ENCODE results near the gene ASIC4.

Gene ASIC4

DNA sequence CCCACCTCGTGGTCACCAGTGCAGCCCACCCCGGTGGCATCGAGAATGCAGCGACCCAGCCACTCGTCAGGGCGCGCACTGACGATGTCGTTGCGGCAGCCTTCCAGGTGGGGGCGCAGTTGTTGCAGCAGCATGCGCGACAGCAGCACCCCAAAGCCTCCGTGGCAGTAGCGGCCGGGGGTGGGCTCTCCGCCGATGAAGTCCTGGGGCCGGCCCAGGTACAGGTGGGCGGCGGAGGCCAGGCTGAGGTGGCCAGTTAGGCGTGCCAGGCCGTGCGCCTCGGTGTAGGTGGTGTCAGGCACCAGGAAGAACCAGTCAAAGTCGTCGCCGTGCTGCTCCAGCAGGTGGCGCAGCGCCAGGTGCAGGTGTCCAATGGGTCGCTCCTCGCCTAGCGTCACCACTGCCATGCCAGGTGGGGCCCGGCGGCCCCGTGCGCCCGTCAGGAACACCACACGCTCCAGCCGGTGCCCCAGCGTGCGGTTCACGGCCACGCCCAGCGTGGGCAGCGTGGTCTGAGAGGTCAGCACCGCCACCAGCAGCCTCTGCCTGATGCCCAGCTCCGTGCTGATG is 27.4 kb downstream of the ASIC4 start:
- H3K9ac ChIP-seq (ENCODE audit: low read length) = no peak overlapping the region
- peaks cover 23% of the 10 kb centered on the region for H3K4me1 ChIP-seq (ENCODE audit: insufficient read depth, low read length)
- H3K27me3 ChIP-seq (ENCODE audit: control insufficient read depth in 1 of 2, insufficient read depth in 2 of 2, low read length in 2 of 2) = no peaks in the 10 kb centered on the region
- peaks cover 15% of the 10 kb centered on the region for H3K36me3 ChIP-seq (ENCODE audit: insufficient read depth, low read length)
- H3K4me3 ChIP-seq (ENCODE audit: low read depth in 1 of 2, low read length in 2 of 2) = no peak overlapping the region
- H3K9me3 ChIP-seq (ENCODE audit: low read length) = no peaks in the 10 kb centered on the region
- no peak overlapping the region for H3K27ac ChIP-seq (ENCODE audit: low read depth, low read length)

DNA sequence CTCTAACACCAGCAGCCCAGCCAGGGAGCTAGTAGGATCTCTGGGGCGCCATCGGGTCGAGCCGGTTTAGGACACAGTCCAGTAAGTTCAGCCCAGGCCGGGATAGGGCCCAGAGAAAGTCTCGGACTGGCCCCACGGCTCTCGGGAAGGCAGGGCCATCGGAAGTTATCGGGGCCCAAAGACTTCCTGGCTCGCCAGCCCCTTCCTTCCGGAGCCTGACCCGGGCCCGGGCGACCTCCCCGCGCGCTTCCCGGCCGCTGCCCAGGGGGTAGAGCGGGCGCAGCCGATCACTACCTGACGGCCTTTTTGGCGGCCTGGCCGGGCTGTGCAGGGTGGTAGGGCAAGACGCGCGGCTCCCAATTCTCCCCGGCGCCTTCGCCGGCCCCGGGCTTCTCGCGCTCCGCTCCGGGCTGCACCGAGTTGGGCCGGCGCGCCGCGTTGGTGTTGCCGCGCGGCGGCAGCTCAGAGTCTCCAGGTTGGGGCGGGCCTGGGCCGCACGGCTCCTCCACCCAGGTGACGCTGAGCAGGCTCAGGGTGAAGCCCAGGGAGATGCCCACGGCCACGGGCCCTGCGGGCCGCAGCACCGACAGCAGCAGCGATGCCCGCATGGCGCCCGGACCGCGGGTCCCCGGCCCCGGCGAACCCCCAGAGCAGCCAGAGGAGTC is 28.8 kb downstream of the ASIC4 start:
- Histone ChIP-seq H3K27me3 (ENCODE audit: control insufficient read depth in 1 of 2, insufficient read depth in 2 of 2, low read length in 2 of 2) (no peaks in the 10 kb centered on the region), H3K27ac (ENCODE audit: low read depth, low read length) (peak overlapping the region; percentile 80), H3K36me3 (ENCODE audit: insufficient read depth, low read length) (peaks cover 15% of the 10 kb centered on the region), H3K4me1 (ENCODE audit: insufficient read depth, low read length) (peaks cover 23% of the 10 kb centered on the region), H3K9me3 (ENCODE audit: low read length) (no peaks in the 10 kb centered on the region), H3K9ac (ENCODE audit: low read length) (peak overlapping the region; percentile 61), H3K4me3 (ENCODE audit: low read depth in 1 of 2, low read length in 2 of 2) (peak overlapping the region; percentile 58 to 78)

DNA sequence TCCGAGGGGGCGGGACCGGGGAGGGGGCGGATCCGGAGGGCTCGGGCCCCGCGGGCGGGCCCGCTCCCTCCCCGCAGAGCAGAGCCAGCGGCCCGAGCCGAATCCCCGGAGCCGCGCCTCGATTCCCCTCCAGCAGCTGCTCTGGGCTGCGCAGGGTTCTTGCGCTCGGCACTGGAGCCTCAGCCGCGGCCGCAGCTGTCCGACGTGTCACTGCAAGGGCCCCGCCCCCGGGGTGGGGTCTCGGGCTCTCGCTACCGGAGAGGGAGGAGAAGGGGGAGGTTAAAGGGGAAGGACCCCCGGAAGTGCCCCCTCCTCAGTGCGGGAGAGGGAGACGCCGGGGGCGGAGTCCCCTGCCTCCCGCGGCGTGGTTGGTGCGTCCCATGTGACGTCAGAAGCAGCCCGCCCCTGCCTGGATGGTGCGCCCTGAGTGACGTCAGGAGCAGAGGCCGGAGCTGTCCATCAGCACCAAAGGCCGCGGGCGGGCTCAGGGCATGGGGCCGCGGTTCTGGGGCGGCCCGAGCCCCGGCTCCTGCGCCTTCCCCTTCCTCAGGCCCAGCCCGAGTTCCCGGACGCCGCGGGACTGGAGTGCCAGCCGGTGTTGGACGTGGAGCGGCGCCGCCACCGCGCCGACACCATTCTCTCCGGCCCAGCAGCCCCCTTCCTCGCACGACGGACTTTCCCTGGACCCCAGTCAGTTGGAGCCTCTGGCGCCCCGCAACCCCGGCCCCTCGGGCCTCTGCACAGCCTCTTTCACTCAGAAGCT is 29.5 kb downstream of the ASIC4 start, which contains the start of the genes CHPF and TMEM198:
TSS of gene CHPF (minus strand) at position 214 of the 763 bp plus-strand sequence. CDS start 271 bp downstream, outside the sequence.
TSS of gene TMEM198 (plus strand) at position 433 of the 763 bp plus-strand sequence. CDS start 700 bp downstream, outside the sequence.
- Histone ChIP-seq H3K27me3 (ENCODE audit: control insufficient read depth in 1 of 2, insufficient read depth in 2 of 2, low read length in 2 of 2) (no peaks in the 10 kb centered on the region), H3K9me3 (ENCODE audit: low read length) (no peaks in the 10 kb centered on the region), H3K36me3 (ENCODE audit: insufficient read depth, low read length) (peaks cover 15% of the 10 kb centered on the region)

DNA sequence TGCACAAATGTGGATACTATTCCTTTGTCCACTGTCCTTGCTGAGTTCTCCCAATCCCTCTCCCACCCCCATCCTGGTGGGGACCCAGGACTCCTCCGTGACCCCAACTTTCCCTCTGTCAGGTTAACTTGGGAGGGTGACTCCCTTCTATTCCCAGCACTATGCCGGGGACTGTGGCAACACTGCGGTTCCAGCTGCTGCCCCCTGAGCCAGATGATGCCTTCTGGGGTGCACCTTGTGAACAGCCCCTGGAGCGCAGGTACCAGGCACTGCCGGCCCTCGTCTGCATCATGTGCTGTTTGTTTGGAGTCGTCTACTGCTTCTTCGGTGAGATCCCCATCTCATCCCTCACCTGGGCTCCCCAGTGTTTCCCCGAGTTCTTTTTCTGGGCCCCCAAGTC is 30.3 kb downstream of the ASIC4 start:
- Histone ChIP-seq H3K9me3 (ENCODE audit: low read length) (no peaks in the 10 kb centered on the region), H3K36me3 (ENCODE audit: insufficient read depth, low read length) (peaks cover 15% of the 10 kb centered on the region), H3K4me3 (ENCODE audit: low read depth in 1 of 2, low read length in 2 of 2) (peak overlapping the region; percentile 42 to 58), H3K9ac (ENCODE audit: low read length) (no peak overlapping the region), H3K27ac (ENCODE audit: low read depth, low read length) (peak overlapping the region; percentile 80), H3K27me3 (ENCODE audit: control insufficient read depth in 1 of 2, insufficient read depth in 2 of 2, low read length in 2 of 2) (no peaks in the 10 kb centered on the region), H3K4me1 (ENCODE audit: insufficient read depth, low read length) (peaks cover 23% of the 10 kb centered on the region)

More for the DNA sequence above, 29.5 kb downstream of the ASIC4 start, which contains the start of the genes CHPF and TMEM198:
- H3K27ac ChIP-seq (ENCODE audit: low read depth, low read length) = peak within 1 kb of the TSS; percentile 80
- peak within 1 kb of the TSS; percentile 61 for H3K9ac ChIP-seq (ENCODE audit: low read length)
- peak within 1 kb of the TSS; percentile 58 to 78 for H3K4me3 ChIP-seq (ENCODE audit: low read depth in 1 of 2, low read length in 2 of 2)
- peaks cover 23% of the 10 kb centered on the region for H3K4me1 ChIP-seq (ENCODE audit: insufficient read depth, low read length)

DNA sequence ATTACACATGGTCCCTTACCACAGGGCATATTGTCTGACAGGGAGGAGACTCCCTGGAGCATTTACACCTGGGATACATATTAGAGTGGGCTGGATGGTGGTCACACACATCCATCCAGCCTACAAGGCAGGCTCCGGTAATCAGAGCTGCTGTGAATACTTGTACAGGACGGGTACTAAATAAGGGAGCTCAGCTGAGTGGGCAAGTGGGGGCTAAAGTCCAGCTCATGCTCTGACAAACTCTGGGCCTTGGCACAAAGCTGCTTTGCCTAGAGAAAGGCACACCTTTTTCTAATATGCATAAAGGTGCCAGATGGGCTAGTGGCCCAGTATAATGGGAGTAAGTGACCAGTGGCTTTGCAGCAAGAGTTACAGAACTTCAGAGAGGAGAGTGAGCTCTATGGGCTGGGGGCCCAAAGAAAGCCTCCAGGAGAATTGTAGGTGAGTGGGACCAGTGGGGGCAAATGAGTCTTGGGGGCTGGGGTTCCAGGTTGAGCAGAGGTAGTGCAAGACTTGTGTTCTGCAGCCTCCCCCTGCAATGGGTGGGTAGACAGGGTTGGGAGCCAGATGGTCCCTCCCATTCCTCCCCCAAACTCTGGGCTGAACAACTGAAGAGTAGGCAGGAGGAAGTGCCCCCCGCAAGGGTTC is 31.1 kb downstream of the ASIC4 start:
- Histone ChIP-seq H3K36me3 (ENCODE audit: insufficient read depth, low read length) (peaks cover 8% of the 10 kb centered on the region), H3K27ac (ENCODE audit: low read depth, low read length) (no peak overlapping the region), H3K27me3 (ENCODE audit: control insufficient read depth in 1 of 2, insufficient read depth in 2 of 2, low read length in 2 of 2) (no peaks in the 10 kb centered on the region), H3K9ac (ENCODE audit: low read length) (no peak overlapping the region), H3K4me3 (ENCODE audit: low read depth in 1 of 2, low read length in 2 of 2) (no peak overlapping the region), H3K4me1 (ENCODE audit: insufficient read depth, low read length) (peaks cover 23% of the 10 kb centered on the region), H3K9me3 (ENCODE audit: low read length) (no peaks in the 10 kb centered on the region)

DNA sequence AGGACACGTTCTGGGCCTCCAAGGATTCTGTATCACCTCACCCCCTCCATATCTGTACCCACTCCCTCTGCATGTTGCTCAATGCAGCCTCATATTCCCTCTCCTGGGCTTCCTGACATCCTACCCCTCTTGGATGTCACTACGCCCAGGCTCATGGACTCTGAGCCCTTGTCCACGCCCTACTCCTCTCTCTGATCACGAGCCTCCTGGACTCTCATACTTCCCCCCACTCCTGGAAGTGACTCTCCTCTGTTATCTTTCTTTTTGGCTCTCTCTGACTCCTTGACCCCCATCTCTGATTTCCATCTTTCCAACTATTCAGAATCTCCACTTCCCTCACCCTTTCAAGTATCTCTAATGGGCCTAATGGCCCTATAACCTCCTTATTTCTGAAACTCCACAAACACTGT is 31.7 kb downstream of the ASIC4 start:
- Histone ChIP-seq H3K4me1 (ENCODE audit: insufficient read depth, low read length) (peaks cover 23% of the 10 kb centered on the region), H3K36me3 (ENCODE audit: insufficient read depth, low read length) (peaks cover 3% of the 10 kb centered on the region), H3K27ac (ENCODE audit: low read depth, low read length) (no peak overlapping the region), H3K27me3 (ENCODE audit: control insufficient read depth in 1 of 2, insufficient read depth in 2 of 2, low read length in 2 of 2) (no peaks in the 10 kb centered on the region), H3K4me3 (ENCODE audit: low read depth in 1 of 2, low read length in 2 of 2) (no peak overlapping the region), H3K9me3 (ENCODE audit: low read length) (no peaks in the 10 kb centered on the region), H3K9ac (ENCODE audit: low read length) (no peak overlapping the region)

DNA sequence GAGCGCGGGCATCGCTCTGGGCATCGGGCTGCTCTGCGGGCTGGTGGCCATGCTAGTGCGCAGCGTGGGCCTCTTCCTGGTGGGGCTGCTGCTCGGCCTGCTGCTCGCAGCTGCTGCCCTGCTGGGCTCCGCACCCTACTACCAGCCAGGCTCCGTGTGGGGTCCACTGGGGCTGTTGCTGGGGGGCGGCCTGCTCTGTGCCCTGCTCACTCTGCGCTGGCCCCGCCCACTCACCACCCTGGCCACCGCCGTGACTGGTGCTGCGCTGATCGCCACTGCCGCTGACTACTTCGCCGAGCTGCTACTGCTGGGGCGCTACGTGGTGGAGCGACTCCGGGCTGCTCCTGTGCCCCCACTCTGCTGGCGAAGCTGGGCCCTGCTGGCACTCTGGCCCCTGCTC is 33.3 kb downstream of the ASIC4 start:
- Histone ChIP-seq H3K9ac (ENCODE audit: low read length) (no peak overlapping the region), H3K9me3 (ENCODE audit: low read length) (no peaks in the 10 kb centered on the region), H3K27me3 (ENCODE audit: control insufficient read depth in 1 of 2, insufficient read depth in 2 of 2, low read length in 2 of 2) (peaks cover 0 to 9% of the 10 kb centered on the region in 2 donors), H3K4me3 (ENCODE audit: low read depth in 1 of 2, low read length in 2 of 2) (no peak overlapping the region), H3K27ac (ENCODE audit: low read depth, low read length) (no peak overlapping the region), H3K4me1 (ENCODE audit: insufficient read depth, low read length) (peaks cover 16% of the 10 kb centered on the region), H3K36me3 (ENCODE audit: insufficient read depth, low read length) (no peaks in the 10 kb centered on the region)

GRCh38 chr2:219548990-219549389 is 34.7 kb downstream of the ASIC4 start:
- peaks cover 22% of the 10 kb centered on the region for H3K4me1 ChIP-seq (ENCODE audit: insufficient read depth, low read length)
- H3K9ac ChIP-seq (ENCODE audit: low read length) = no peak overlapping the region
- peaks cover 9% of the 10 kb centered on the region in 2 donors for H3K27me3 ChIP-seq (ENCODE audit: control insufficient read depth in 1 of 2, insufficient read depth in 2 of 2, low read length in 2 of 2)
- H3K4me3 ChIP-seq (ENCODE audit: low read depth in 1 of 2, low read length in 2 of 2) = no peak overlapping the region
- H3K9me3 ChIP-seq (ENCODE audit: low read length) = no peaks in the 10 kb centered on the region
- H3K36me3 ChIP-seq (ENCODE audit: insufficient read depth, low read length) = no peaks in the 10 kb centered on the region
- H3K27ac ChIP-seq (ENCODE audit: low read depth, low read length) = no peak overlapping the region

GRCh38 chr2:219549619-219550018 is 35.3 kb downstream of the ASIC4 start:
- Histone ChIP-seq H3K27me3 (ENCODE audit: control insufficient read depth in 1 of 2, insufficient read depth in 2 of 2, low read length in 2 of 2) (peaks cover 9% of the 10 kb centered on the region in 2 donors), H3K4me3 (ENCODE audit: low read depth in 1 of 2, low read length in 2 of 2) (no peak overlapping the region), H3K27ac (ENCODE audit: low read depth, low read length) (no peak overlapping the region), H3K36me3 (ENCODE audit: insufficient read depth, low read length) (no peaks in the 10 kb centered on the region), H3K4me1 (ENCODE audit: insufficient read depth, low read length) (peaks cover 16% of the 10 kb centered on the region), H3K9ac (ENCODE audit: low read length) (no peak overlapping the region), H3K9me3 (ENCODE audit: low read length) (no peaks in the 10 kb centered on the region)

GRCh38 chr2:219551441-219552381 is 37.4 kb downstream of the ASIC4 start:
- Histone ChIP-seq H3K36me3 (ENCODE audit: insufficient read depth, low read length) (no peaks in the 10 kb centered on the region), H3K9ac (ENCODE audit: low read length) (no peak overlapping the region), H3K9me3 (ENCODE audit: low read length) (no peaks in the 10 kb centered on the region), H3K4me1 (ENCODE audit: insufficient read depth, low read length) (peaks cover 14% of the 10 kb centered on the region), H3K4me3 (ENCODE audit: low read depth in 1 of 2, low read length in 2 of 2) (peak overlapping the region; percentile 38 to 47), H3K27ac (ENCODE audit: low read depth, low read length) (no peak overlapping the region), H3K27me3 (ENCODE audit: control insufficient read depth in 1 of 2, insufficient read depth in 2 of 2, low read length in 2 of 2) (peaks cover 9% of the 10 kb centered on the region in 2 donors)

Data from muscle layer of colon (tissue), 2 donors.